Measurements from ENCODE around the gene GPSM1.

GPSM1 gene

DNA sequence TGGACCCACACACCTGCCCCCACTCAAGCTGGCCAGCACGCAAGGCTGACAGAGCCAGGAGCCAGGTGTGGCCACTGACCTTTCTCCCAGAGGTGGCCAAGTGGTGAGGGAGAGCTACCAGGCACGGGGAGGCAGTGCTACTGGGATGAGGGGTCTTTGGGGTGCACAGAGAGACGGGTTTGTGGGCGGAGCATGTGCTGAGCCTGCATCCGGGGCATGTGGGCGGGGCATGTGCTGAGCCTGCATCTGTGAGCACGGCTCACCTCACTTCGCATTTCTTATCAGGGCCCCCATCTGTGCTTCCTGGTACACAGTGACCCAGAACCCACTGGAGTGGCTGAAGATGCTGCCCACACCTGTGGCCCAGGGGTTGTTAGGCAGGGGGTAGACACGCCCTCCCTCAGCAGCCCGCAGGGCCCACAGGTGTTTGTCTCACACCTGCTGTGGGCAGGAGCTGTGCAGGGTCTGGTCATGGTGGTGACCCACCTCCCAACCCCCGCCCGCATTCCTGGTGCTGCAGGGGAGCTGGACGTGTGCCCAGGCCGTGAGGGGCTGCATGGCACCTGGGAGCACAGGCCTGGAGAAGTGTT is 45.0 kb upstream of the GPSM1 start:
- TF ChIP-seq ZFX (IDR thresholded peaks at IDR 0.05; ENCODE audit: borderline replicate concordance) (no peak), CTCF (IDR thresholded peaks at IDR 0.05) (no peak)
- no peak overlapping the region for H3K27ac ChIP-seq

DNA sequence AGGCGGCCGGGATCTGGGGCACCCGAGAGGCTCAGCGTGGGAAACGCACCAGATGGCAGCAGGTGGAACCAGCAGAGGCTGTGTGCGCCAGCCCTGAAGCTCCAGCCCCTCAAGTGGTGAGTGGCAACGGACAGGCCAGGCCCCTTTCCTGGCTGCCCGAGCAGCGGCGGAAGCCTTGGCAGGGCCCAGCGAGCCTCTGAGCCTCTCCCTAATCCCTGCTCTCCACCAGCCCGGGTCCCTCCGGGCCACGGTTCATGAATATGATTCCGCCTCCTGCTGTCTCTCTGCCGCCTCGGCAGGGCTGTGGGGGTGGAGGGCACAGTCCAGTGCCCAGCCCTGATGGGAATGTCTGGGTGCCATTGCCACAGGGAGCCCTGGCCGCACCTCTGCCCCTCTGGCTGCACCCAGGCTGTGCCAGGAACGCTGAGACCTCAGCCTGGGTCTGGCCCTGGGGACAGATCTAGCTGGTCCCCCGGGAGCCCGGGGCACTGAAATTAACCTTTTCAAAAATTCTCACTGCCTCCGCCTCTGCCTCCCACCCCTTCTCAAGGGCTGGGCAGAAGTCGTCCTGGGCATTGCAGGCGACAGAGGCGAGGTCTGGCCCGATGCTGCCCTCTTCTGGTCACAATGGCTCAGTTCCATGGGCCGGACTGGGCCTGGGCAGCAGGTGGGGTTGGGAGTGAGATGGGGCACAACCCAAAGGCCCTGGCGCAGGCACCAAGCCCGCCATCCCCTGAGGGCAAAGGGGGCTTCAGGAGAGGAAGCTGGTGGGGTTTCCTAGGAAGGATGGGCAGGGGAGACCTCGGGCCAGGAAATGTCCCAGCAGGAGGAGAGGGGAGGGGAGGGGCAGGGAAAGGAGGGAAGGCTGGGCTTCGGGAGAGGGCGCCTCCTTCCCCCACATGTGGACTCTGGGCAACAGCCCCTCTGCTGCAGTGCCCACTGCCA is 43.8 kb upstream of the GPSM1 start:
- no peak for TF ChIP-seq ZFX (IDR thresholded peaks at IDR 0.05; ENCODE audit: borderline replicate concordance)
- TF ChIP-seq CTCF (IDR thresholded peaks at IDR 0.05) = peak; percentile 93

GRCh38 chr9:136284311-136284710 is 43.0 kb upstream of the GPSM1 start:
- no peak for TF ChIP-seq ZFX (IDR thresholded peaks at IDR 0.05; ENCODE audit: borderline replicate concordance)
- no peak for TF ChIP-seq CTCF (IDR thresholded peaks at IDR 0.05)
- no peak overlapping the region for H3K27ac ChIP-seq

More for the DNA sequence above, 43.8 kb upstream of the GPSM1 start:
- no peak overlapping the region for H3K27ac ChIP-seq

DNA sequence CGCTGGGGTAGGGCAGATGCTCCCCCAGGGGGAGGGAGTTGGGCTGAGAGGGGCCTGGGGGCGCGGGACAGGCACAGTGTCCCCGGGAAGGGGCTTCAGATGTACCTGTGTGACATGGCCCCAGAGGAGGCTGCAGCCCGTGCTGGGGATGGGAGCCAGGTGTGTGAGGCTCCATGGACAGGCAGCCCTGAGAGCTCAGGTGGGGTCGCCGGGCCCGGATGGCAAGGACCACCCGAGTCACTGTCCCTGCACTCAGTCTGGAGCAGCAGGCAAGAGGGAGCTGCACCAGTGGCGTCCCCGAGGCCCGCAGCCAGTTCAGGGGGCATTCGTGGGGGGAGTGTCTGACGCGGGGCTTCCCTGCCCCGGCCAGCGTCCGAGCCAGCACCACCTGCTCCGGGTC is 42.4 kb upstream of the GPSM1 start:
- H3K27ac ChIP-seq = no peak overlapping the region
- TF ChIP-seq ZFX (IDR thresholded peaks at IDR 0.05; ENCODE audit: borderline replicate concordance) (no peak), CTCF (IDR thresholded peaks at IDR 0.05) (no peak)

DNA sequence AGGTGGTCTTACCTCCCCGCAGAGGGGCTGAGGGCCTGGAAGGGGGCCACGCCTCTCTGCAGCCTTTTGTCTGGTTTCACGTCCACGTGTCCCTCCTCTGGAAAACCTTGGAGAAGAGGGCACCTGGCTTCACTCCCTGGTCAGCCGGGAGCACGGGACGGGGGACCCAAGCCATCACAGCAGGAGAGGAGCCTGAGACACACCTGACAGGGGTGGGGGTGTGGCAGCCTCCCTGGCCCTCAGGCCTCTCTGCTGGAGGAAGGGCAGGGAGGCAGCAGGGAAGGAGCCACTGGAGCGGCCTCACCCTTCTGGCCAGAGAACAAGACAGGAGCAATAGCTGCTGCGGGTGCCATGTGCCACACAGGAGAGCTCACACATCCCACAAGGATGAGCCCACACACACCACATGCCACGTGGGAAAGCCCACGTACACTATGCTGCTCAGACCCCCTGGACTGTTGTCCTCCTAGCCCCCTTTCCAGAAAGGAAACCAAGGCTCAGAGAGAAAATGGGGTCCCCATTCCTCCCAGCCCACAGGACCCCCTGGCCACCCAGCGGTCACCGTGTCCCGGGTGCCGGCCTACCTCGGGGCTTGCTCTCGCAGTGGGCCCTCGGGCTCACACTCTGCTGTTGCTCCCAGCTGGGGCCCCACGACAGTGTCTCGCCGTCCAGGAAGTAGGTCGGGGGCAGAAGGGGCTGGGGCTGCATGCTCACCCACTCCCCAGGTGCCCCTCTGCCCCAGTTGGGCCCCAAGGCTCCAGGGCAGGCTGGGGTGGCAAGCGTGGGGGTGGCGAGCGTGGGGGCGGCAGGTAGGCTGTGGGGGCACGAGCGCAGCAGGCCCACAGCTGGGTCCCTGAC is 41.6 kb upstream of the GPSM1 start:
- H3K27ac ChIP-seq = no peak overlapping the region
- TF ChIP-seq CTCF (IDR thresholded peaks at IDR 0.05) (no peak), ZFX (IDR thresholded peaks at IDR 0.05; ENCODE audit: borderline replicate concordance) (no peak)

DNA sequence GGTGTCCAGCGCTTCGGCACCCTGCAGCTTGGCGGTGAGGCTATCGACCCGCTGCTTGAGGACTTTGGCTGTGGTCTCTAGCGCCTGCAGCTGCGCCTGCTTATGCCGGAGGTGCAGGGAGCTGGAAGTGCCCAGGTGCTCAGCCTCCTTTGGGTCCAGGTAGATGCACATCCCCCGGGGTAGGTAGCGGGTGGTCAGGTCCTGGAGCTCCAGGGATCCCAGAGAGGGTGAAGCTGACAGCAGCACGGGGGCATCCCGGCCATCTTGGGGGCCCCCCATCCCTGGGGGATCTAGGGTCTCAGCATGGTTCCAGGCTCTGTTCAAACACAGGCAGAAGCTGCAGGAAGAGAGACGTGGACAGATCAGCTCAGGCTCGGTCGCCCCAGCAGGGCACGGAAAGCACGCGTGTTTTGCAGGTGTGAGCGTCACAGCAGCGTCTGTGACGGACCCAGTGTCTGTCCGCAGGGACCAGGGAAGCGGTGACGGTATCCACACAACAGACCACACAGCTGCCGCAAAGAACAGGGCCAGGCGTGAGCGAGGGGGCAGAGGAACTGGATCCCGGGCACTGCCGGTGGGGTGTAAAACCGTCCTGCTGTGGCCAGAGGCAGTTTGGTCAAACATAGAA is 40.9 kb upstream of the GPSM1 start:
- no peak for TF ChIP-seq ZFX (IDR thresholded peaks at IDR 0.05; ENCODE audit: borderline replicate concordance)
- TF ChIP-seq CTCF (IDR thresholded peaks at IDR 0.05) = no peak

More for the DNA sequence above, 40.9 kb upstream of the GPSM1 start:
- no peak overlapping the region for H3K27ac ChIP-seq

All from 22Rv1 (cell line).